Measurements from ENCODE around the gene TXNL4B. TPM values are rescaled to one million over a fixed set of nuclear protein-coding genes. Genes with fewer than 3 reads are reported as not detected.

The TXNL4B gene
- total and polyA plus RNA-seq, 9 of the 15 experiments (the other 6 are each of a cell fraction or from before 2014, with no cell fraction given): 11.9 to 38.0 (median 22.3) TPM

GRCh38 chr16:72101195-72101594, 7.8 kb upstream of the TXNL4B start (continued):
- TF ChIP-seq SFPQ (IDR thresholded peaks at IDR 0.05; ENCODE audit: low read depth, low read length) (no peak), ZNF668 (CRISPR knock-in tag; IDR thresholded peaks at IDR 0.05) (no peak)

- ATAC-seq: peak; percentile 95
- no peaks in the 10 kb centered on the region for H3K9me1 ChIP-seq (ENCODE audit: control insufficient read depth, insufficient read depth, low read length)
- ChIA-PET POLR2A (interaction anchor here (0.6 to 0.7 kb wide), 3 partner anchors 15 to 464 kb away, joined by 3 read pairs; no protein-coding TSS in a partner anchor), CTCF (ENCODE audit: low intra/inter-chr PET ratio) (interaction anchor here (0.5 to 1.8 kb wide), 4 partner anchors 29 to 535 kb away, joined by 3 to 22 read pairs (median 4); no protein-coding TSS in a partner anchor)
- H3K9me3 ChIP-seq (replicated peaks; ENCODE audit: control insufficient read depth, insufficient read depth, low read depth, low read length): no peaks in the 10 kb centered on the region
- H3K4me1 ChIP-seq (replicated peaks in 1 of 2; ENCODE audit: control insufficient read depth in 2 of 2, insufficient read depth in 2 of 2, low read length in 2 of 2): peaks cover 3% of the 10 kb centered on the region in 2 experiments; a peak in 1 of 5 replicates
- no peak overlapping the region for H3K27ac ChIP-seq (ENCODE audit: extremely low read depth, low read depth, low read length)
- peak; percentile 57 to 72 (median 64) for DNase-seq (ENCODE audit: extremely low read depth in 1 of 4, low spot score in 3 of 4)
- H2AFZ ChIP-seq (ENCODE audit: low read depth, low read length): no peak overlapping the region
- WGBS (ENCODE audit: insufficient coverage, low coverage, missing lambda C conversion rate): 62% methylated on average over 11 of the region's 12 CpGs
- BruUV-seq (replicated peaks): no TSS peak
- H3K27me3 ChIP-seq (ENCODE audit: control insufficient read depth in 2 of 2, insufficient read depth in 2 of 2, low read length in 2 of 2): no peaks in the 10 kb centered on the region
- no peak overlapping the region for H3K4me3 ChIP-seq
- intact Hi-C loops (cut with micrococcal nuclease): loop anchor here (1.0 kb wide), 1 partner anchor 33 kb away; no protein-coding TSS in a partner anchor
- 0 out of 2 replicates have a peak, but pooled peaks cover 10% of the 10 kb centered on the region for H4K20me1 ChIP-seq (replicated peaks; ENCODE audit: control insufficient read depth, insufficient read depth, low read length)
- in situ Hi-C loops (cut with MboI): no loop called here
- peaks cover 19% of the 10 kb centered on the region for H3K79me2 ChIP-seq (ENCODE audit: control insufficient read depth, insufficient read depth, low read length)
- FAIRE-seq: peak; percentile 97
- no peak overlapping the region for H3K4me2 ChIP-seq (ENCODE audit: insufficient read depth, low read length)
- no peak overlapping the region for H3K9ac ChIP-seq (ENCODE audit: insufficient read depth in 1 of 2, low read depth in 2 of 2, low read length in 2 of 2)
- H3K36me3 ChIP-seq (ENCODE audit: control insufficient read depth, insufficient read depth, low read length): peaks cover 87% of the 10 kb centered on the region
- TF ChIP-seq MEIS2 (IDR thresholded peaks at IDR 0.05; ENCODE audit: partially characterized antibody) (peak; percentile 24), REST (IDR thresholded peaks at IDR 0.05; ENCODE audit: borderline replicate concordance) (peak; percentile 60; the same call in 1 of the 2 replicates), REST (CRISPR knock-in tag; IDR thresholded peaks at IDR 0.05; ENCODE audit: low read depth) (no peak), PBX2 (CRISPR knock-in tag; IDR thresholded peaks at IDR 0.05; ENCODE audit: low read depth) (peak; percentile 45; the same call in 1 of the 2 replicates), PBX2 (tag; conservative IDR thresholded peaks at IDR 0.05; ENCODE audit: low read depth) (peak; percentile 79)
These were observed 6.0 kb upstream of the TXNL4B start for GRCh38 chr16:72099377-72099818.
